Spleen (tissue), 7 donors: Measurements from ENCODE around the gene SMIM35.

Experiments used
- CTCF ChIP-seq, 11 experiments: fragments of 200-600 bp in 7 of 11; fragments of 450-650 bp in 4 of 11; sonication (generic) in 4 of 11; IDR thresholded peaks in 8 of 11; conservative IDR thresholded peaks in 3 of 11; 1 replicate in 7 of 11; 2 replicates in 4 of 11; pipeline versions ENCODE4 v1.4.0 to v1.8.0; 2016 to 2021; ENCODE audit warnings: antibody characterized with exemption in 11 of 11, inconsistent platforms in 4 of 11, mild to moderate bottlenecking in 1 of 11
- POLR2AphosphoS5 ChIP-seq, 3 donors: sonication (generic); formaldehyde crosslinking; IDR thresholded peaks; one replicate each; pipeline ENCODE4 v1.5.1; 2017; ENCODE audit warnings: antibody characterized with exemption in 3 of 3
- donor health status: DM: no; HTN: no; CAD: no; lungs with moderate emphysema.
- donor health status: DM: no; HTN: no; CAD: no.
- donor health status: DM: no; HTN: no; CAD: no.

- TF ChIP-seq CTCF (IDR thresholded peaks at IDR 0.05 in 8 of 11, conservative IDR thresholded peaks at IDR 0.05 in 3 of 11) (no peak), POLR2AphosphoS5 (IDR thresholded peaks at IDR 0.05) (peak in 2 of 3 donors; percentile 35 to 49)
These were observed 85.9 kb downstream of the SMIM35 start for GRCh38 chr11:118000850-118001228.
